HEK293 (cell line): ENCODE data around the gene EIF2D.

ENCODE experiments used
- CTCF ChIA-PET: fragments of 350-600 bp; formaldehyde crosslinking; extraction: SDS; loops from one replicate; lab custom pipeline; 2021; ENCODE audit warnings: antibody characterized with exemption; lab: Yijun Ruan, JAX
- POLR2A ChIA-PET: fragments of 300-600 bp; formaldehyde crosslinking; extraction: SDS; loops from one replicate; lab custom pipeline; 2020; ENCODE audit warnings: antibody characterized with exemption, inconsistent platforms; lab: Yijun Ruan, JAX
- H3K27ac ChIP-seq: fragments of 200-500 bp; sonication (Bioruptor generic); 2 replicates; pipeline ENCODE4 v1.5.1; 2014; ENCODE audit warnings: low read depth, low read length, control low read depth, inconsistent platforms; ENCODE audit errors: extremely low read depth
- H3K36me3 ChIP-seq, 2 experiments: fragments of 200-500 bp in 1 of 2; sonication (Bioruptor generic) in 1 of 2; 1 replicate in 1 of 2; 2 replicates in 1 of 2; pipeline ENCODE4 v1.5.1; 2014 to 2017; ENCODE audit warnings: inconsistent platforms in 2 of 2, low read length in 2 of 2; ENCODE audit not compliant: control insufficient read depth in 2 of 2, insufficient read depth in 1 of 2
- H3K4me1 ChIP-seq: fragments of 200-500 bp; sonication (Bioruptor generic); 2 replicates; pipeline ENCODE4 v1.5.1; 2014; ENCODE audit warnings: mild to moderate bottlenecking, low read length, inconsistent platforms; ENCODE audit not compliant: control insufficient read depth, insufficient read depth
- H3K4me3 ChIP-seq: 2 replicates; pipeline ENCODE4 v1.5.1; 2011; ENCODE audit warnings: low read depth, mild to moderate bottlenecking, control low read depth, low read length, moderate library complexity
- H3K9me3 ChIP-seq: fragments of 200-500 bp; sonication (Bioruptor generic); 2 replicates; pipeline ENCODE4 v1.5.1; 2014; ENCODE audit warnings: low read depth, low read length, inconsistent platforms; ENCODE audit not compliant: control insufficient read depth, insufficient read depth
- GLI2 ChIP-seq: fragments of 450-650 bp; formaldehyde crosslinking; IDR thresholded peaks from 2 replicates; pipeline ENCODE4; 2017; ENCODE audit warnings: missing biosample characterization, missing genetic modification characterization, low read depth, borderline replicate concordance
- HOXC10 ChIP-seq: sonication (generic); formaldehyde crosslinking; IDR thresholded peaks from 2 replicates; pipeline ENCODE4 v1.8.1; 2023; ENCODE audit warnings: mild to moderate bottlenecking, missing genetic modification reagents
- HOXD13 ChIP-seq: sonication (generic); formaldehyde crosslinking; IDR thresholded peaks from 2 replicates; pipeline ENCODE4 v1.8.0; 2022; ENCODE audit warnings: missing genetic modification reagents, borderline replicate concordance
- KLF10 ChIP-seq: fragments of 450-650 bp; IDR thresholded peaks from 2 replicates; pipeline ENCODE4 v1.5.1; 2018; ENCODE audit warnings: missing biosample characterization, mild to moderate bottlenecking, missing genetic modification characterization
- KLF8 ChIP-seq: fragments of 450-650 bp; formaldehyde crosslinking; IDR thresholded peaks from 2 replicates; pipeline ENCODE4 v1.5.1; 2016; ENCODE audit warnings: missing biosample characterization, missing genetic modification characterization
- SP2 ChIP-seq: fragments of 450-650 bp; formaldehyde crosslinking; IDR thresholded peaks from 2 replicates; pipeline ENCODE4 v1.5.1; 2016; ENCODE audit warnings: missing biosample characterization, missing genetic modification characterization
- ZBTB8A ChIP-seq: fragments of 450-650 bp; formaldehyde crosslinking; IDR thresholded peaks from 2 replicates; pipeline ENCODE4 v1.5.1; 2016; ENCODE audit warnings: missing biosample characterization, missing genetic modification characterization
- ZEB2 ChIP-seq: fragments of 450-650 bp; formaldehyde crosslinking; IDR thresholded peaks from 2 replicates; pipeline ENCODE4 v1.5.1; 2016; ENCODE audit warnings: missing biosample characterization, missing genetic modification characterization
- ZFP37 ChIP-seq: fragments of 450-650 bp; formaldehyde crosslinking; IDR thresholded peaks from 2 replicates; pipeline ENCODE4 v1.5.1; 2016; ENCODE audit warnings: missing biosample characterization, missing genetic modification characterization
- ZNF266 ChIP-seq: fragments of 450-650 bp; formaldehyde crosslinking; IDR thresholded peaks from 2 replicates; pipeline ENCODE4 v1.5.1; 2016; ENCODE audit warnings: missing biosample characterization, missing genetic modification characterization, low read depth
- ZNF366 ChIP-seq: fragments of 450-650 bp; formaldehyde crosslinking; conservative IDR thresholded peaks from 2 replicates; pipeline ENCODE4 v1.5.1; 2016; ENCODE audit warnings: missing biosample characterization, missing genetic modification characterization
- ZNF501 ChIP-seq: fragments of 450-650 bp; formaldehyde crosslinking; IDR thresholded peaks from 2 replicates; pipeline ENCODE4 v1.5.1; 2016; ENCODE audit warnings: missing biosample characterization, missing genetic modification characterization
- ZNF610 ChIP-seq: fragments of 450-650 bp; formaldehyde crosslinking; IDR thresholded peaks from 2 replicates; pipeline ENCODE4 v1.5.1; 2016; ENCODE audit warnings: missing biosample characterization, missing genetic modification characterization, borderline replicate concordance
- ZNF623 ChIP-seq: fragments of 450-650 bp; formaldehyde crosslinking; IDR thresholded peaks from 2 replicates; pipeline ENCODE4 v1.5.1; 2016; ENCODE audit warnings: missing biosample characterization, missing genetic modification characterization
- ZNF654 ChIP-seq: fragments of 450-650 bp; formaldehyde crosslinking; IDR thresholded peaks from 2 replicates; pipeline ENCODE4 v1.5.1; 2016; ENCODE audit warnings: low read depth, missing biosample characterization, missing genetic modification characterization
- ZNF660 ChIP-seq: fragments of 450-650 bp; IDR thresholded peaks from 2 replicates; pipeline ENCODE4 v1.5.1; 2018; ENCODE audit warnings: missing biosample characterization, mild to moderate bottlenecking, missing genetic modification characterization
- ZNF792 ChIP-seq: fragments of 450-650 bp; formaldehyde crosslinking; IDR thresholded peaks from 2 replicates; pipeline ENCODE4 v1.5.1; 2016; ENCODE audit warnings: missing biosample characterization, missing genetic modification characterization
- TF ChIP-seq, protein P1 (sequence below): fragments of 450-650 bp; formaldehyde crosslinking; IDR thresholded peaks from 2 replicates; pipeline ENCODE4 v1.5.1; 2016; ENCODE audit warnings: missing biosample characterization, missing genetic modification characterization
- TF ChIP-seq, protein P2 (sequence below): fragments of 450-650 bp; formaldehyde crosslinking; IDR thresholded peaks from 2 replicates; pipeline ENCODE4 v1.5.1; 2016; ENCODE audit warnings: missing biosample characterization, missing genetic modification characterization
- TF ChIP-seq, protein P3 (sequence below): fragments of 450-650 bp; formaldehyde crosslinking; IDR thresholded peaks from 2 replicates; pipeline ENCODE4 v1.5.1; 2016; ENCODE audit warnings: missing biosample characterization, missing genetic modification characterization
- TF ChIP-seq, protein P4 (sequence below): fragments of 450-650 bp; formaldehyde crosslinking; IDR thresholded peaks from 2 replicates; pipeline ENCODE4 v1.5.1; 2016; ENCODE audit warnings: missing biosample characterization, missing genetic modification characterization

Gene EIF2D

DNA sequence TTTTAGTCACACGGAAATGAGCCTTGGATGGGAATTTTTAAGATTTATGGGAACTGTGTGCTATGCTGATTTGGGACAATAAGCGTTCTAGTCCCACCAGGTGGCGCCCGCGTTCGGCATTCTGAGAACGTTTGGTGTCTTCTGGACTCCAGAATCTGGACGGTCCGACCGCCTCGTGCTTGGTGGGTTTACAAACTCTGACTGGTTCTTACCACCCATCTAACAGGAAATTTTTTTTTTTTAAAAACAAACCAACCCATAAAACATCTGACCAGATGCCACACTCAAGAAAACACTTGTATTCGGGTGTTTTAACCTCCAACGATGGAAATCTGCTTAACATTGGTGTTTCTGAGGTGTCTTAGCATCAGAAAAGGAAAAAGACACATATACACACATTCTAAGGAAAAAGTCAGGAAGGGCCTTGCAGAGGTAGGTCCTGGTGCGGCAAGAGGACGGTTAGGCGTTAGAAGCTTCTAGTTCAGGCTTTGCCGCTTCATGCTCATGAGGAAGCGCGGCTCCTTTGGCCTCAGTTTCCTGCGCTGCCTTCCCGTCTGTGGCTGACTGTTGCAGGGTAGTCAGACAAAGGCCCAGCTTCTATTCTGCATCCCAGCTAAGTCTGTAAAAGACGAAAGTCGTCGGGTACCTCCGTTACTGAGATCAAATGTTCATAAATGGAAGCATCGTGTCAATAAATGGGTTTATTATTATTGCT is 22.3 kb upstream of the EIF2D start (continued):
- TF ChIP-seq SP2 (tag by site-specific recombination) (0 out of 2 replicates have a peak, but pooled peaks have one; percentile 6), ZNF266 (tag by site-specific recombination) (no peak), ZNF660 (peak; percentile 42; the same call in 1 of the 2 replicates), ZFP37 (tag by site-specific recombination) (0 out of 2 replicates have a peak, but pooled peaks have one; percentile 9), ZNF501 (tag by site-specific recombination) (0 out of 2 replicates have a peak, but pooled peaks have one; percentile 20)
- TF ChIP-seq, protein P1, sequence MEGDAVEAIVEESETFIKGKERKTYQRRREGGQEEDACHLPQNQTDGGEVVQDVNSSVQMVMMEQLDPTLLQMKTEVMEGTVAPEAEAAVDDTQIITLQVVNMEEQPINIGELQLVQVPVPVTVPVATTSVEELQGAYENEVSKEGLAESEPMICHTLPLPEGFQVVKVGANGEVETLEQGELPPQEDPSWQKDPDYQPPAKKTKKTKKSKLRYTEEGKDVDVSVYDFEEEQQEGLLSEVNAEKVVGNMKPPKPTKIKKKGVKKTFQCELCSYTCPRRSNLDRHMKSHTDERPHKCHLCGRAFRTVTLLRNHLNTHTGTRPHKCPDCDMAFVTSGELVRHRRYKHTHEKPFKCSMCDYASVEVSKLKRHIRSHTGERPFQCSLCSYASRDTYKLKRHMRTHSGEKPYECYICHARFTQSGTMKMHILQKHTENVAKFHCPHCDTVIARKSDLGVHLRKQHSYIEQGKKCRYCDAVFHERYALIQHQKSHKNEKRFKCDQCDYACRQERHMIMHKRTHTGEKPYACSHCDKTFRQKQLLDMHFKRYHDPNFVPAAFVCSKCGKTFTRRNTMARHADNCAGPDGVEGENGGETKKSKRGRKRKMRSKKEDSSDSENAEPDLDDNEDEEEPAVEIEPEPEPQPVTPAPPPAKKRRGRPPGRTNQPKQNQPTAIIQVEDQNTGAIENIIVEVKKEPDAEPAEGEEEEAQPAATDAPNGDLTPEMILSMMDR (tag by site-specific recombination), result peak; percentile 67; the same call in 1 of the 2 replicates
- TF ChIP-seq, protein P2, sequence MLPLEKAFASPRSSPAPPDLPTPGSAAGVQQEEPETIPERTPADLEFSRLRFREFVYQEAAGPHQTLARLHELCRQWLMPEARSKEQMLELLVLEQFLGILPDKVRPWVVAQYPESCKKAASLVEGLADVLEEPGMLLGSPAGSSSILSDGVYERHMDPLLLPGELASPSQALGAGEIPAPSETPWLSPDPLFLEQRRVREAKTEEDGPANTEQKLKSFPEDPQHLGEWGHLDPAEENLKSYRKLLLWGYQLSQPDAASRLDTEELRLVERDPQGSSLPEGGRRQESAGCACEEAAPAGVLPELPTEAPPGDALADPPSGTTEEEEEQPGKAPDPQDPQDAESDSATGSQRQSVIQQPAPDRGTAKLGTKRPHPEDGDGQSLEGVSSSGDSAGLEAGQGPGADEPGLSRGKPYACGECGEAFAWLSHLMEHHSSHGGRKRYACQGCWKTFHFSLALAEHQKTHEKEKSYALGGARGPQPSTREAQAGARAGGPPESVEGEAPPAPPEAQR (tag by site-specific recombination), result no peak

DNA sequence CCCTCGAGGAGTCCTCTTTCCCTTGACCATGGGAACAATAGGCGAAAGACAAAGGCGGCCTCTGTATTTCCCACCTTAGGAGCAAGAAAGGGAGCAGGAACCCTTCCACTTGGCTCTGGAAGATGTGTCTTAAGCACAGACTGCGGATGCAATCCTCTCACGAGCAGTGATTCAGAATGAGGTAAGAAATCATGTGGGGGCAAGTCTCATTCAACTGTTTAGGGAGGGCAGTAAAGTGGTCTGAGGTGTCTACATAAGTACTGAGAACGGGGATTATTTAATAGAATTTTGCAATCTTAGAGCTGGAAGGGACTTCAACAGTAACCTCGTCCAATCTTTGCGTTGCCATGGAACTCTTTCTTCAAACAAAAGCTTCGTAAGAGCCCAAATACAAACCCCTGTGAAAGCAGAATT is 21.4 kb upstream of the EIF2D start:
- Histone ChIP-seq H3K36me3 (peaks cover 0 to 3% of the 10 kb centered on the region in 2 experiments; a peak in 2 of 3 replicates), H3K4me3 (no peak overlapping the region), H3K9me3 (no peaks in the 10 kb centered on the region), H3K27ac (no peak overlapping the region), H3K4me1 (peaks cover 11% of the 10 kb centered on the region)
- TF ChIP-seq ZNF623 (no peak), KLF8 (no peak), ZNF366 (tag by site-specific recombination) (no peak), HOXD13 (CRISPR knock-in tag) (no peak), ZNF792 (tag by site-specific recombination) (no peak), ZNF610 (tag by site-specific recombination) (no peak), GLI2 (no peak), ZNF501 (tag by site-specific recombination) (no peak)
- TF ChIP-seq, protein P3, sequence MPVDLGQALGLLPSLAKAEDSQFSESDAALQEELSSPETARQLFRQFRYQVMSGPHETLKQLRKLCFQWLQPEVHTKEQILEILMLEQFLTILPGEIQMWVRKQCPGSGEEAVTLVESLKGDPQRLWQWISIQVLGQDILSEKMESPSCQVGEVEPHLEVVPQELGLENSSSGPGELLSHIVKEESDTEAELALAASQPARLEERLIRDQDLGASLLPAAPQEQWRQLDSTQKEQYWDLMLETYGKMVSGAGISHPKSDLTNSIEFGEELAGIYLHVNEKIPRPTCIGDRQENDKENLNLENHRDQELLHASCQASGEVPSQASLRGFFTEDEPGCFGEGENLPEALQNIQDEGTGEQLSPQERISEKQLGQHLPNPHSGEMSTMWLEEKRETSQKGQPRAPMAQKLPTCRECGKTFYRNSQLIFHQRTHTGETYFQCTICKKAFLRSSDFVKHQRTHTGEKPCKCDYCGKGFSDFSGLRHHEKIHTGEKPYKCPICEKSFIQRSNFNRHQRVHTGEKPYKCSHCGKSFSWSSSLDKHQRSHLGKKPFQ, result no peak
- CTCF ChIA-PET, result interaction anchor here (0.6 to 12.7 kb wide), 11 partner anchors 13 to 401 kb away, joined by 3 to 380 read pairs (median 7); partner anchors contain the start of gene EIF2D
- POLR2A ChIA-PET, result no interaction called here

DNA sequence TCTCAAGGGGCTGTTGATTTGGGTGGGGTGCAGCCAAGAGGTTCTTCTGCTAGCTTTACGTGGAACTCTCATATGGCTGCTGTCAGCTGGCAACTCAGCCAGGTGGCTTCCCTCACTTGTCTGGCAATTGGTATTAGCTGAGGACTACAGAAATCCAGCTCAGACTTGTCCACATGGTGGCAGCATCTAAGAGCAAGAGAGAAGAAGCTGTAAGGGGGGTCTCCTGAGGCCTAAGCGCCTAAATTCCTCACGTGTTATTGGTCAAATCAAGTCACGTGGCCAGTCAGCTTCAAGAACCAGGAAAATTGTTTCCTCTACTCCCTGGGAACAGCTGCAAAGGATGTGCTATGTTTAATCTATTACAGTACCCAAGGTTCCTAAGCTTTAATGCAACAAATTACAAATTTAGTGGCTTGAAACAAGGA is 18.8 kb upstream of the EIF2D start:
- ChIA-PET CTCF (interaction anchor here (0.5 to 12.7 kb wide), 24 partner anchors 9 to 486 kb away, joined by 3 to 380 read pairs (median 4); partner anchors contain the start of gene EIF2D), POLR2A (interaction anchor here (2.3 kb wide), 1 partner anchor 19 kb away, joined by 10 read pairs; the partner anchor contains the start of gene EIF2D)
- Histone ChIP-seq H3K9me3 (no peaks in the 10 kb centered on the region), H3K4me3 (no peak overlapping the region), H3K27ac (no peak overlapping the region), H3K36me3 (no peaks in the 10 kb centered on the region), H3K4me1 (peaks cover 7% of the 10 kb centered on the region; the same call in 1 of the 2 replicates)
- no peak for TF ChIP-seq HOXC10 (CRISPR knock-in tag)
- TF ChIP-seq ZBTB8A, result peak; percentile 11; the same call in 1 of the 2 replicates
- TF ChIP-seq ZEB2 (tag by site-specific recombination), result no peak
- TF ChIP-seq ZNF654 (tag by site-specific recombination), result peak; percentile 82
- TF ChIP-seq, protein P4, sequence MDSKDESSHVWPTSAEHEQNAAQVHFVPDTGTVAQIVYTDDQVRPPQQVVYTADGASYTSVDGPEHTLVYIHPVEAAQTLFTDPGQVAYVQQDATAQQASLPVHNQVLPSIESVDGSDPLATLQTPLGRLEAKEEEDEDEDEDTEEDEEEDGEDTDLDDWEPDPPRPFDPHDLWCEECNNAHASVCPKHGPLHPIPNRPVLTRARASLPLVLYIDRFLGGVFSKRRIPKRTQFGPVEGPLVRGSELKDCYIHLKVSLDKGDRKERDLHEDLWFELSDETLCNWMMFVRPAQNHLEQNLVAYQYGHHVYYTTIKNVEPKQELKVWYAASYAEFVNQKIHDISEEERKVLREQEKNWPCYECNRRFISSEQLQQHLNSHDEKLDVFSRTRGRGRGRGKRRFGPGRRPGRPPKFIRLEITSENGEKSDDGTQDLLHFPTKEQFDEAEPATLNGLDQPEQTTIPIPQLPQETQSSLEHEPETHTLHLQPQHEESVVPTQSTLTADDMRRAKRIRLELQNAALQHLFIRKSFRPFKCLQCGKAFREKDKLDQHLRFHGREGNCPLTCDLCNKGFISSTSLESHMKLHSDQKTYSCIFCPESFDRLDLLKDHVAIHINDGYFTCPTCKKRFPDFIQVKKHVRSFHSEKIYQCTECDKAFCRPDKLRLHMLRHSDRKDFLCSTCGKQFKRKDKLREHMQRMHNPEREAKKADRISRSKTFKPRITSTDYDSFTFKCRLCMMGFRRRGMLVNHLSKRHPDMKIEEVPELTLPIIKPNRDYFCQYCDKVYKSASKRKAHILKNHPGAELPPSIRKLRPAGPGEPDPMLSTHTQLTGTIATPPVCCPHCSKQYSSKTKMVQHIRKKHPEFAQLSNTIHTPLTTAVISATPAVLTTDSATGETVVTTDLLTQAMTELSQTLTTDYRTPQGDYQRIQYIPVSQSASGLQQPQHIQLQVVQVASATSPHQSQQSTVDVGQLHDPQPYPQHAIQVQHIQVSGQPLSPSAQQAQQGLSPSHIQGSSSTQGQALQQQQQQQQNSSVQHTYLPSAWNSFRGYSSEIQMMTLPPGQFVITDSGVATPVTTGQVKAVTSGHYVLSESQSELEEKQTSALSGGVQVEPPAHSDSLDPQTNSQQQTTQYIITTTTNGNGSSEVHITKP, result peak; percentile 47; the same call in 1 of the 2 replicates
- no peak for TF ChIP-seq KLF10 (tag by site-specific recombination)
